ENCODE measurements around the gene ANKRD39. TPM values are rescaled to one million over a fixed set of nuclear protein-coding genes. Genes with fewer than 3 reads are reported as not detected.
A peak's percentile ranks its signal among the peaks of the same experiment; 100 is the strongest.

The ANKRD39 gene
- total and polyA plus RNA-seq, 2 of the 4 experiments (the other 2 are of a cell fraction): 12.5 to 17.0 TPM

DNA sequence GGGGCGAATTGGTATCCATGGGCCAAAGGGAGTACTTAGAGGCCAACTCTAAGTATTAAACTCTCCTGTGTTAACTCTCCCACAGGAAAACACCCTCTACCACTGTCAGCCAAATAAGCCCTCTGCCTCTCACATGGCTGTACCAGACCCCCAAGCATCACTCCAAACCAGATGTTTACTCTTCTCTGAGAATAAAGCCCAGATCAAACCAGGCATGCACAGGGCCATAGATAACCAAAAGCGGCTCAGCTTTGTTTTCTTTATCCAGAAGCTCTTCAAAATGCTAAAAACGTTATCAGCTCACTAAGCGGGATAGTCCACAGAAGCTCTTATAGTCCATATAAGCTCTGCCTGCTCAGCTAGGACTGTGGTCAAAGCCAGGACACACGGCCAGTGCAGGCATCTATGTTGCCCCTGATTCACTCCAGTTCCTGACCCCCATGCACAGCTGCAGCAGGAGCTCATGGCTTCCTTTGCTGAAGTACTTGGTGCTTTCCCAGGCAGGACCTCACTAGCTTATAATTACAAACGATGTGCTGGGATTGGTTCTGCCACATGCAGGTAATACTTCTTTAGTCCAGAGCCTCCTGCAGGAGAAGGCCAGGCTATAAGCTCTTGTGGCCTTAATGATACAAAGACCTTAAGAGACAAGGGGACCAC is 33.0 kb upstream of the ANKRD39 start:
- H3K4me2 ChIP-seq (ENCODE audit: low read depth, low read length): no peak overlapping the region; the same call in 1 of the 2 replicates
- DNase-seq: peak; percentile 43
- peak overlapping the region; percentile 37 to 55; a peak in 2 of 4 replicates for H4K8ac ChIP-seq (ENCODE audit: low read depth in 2 of 2, low read length in 2 of 2)
- H3K27ac ChIP-seq (ENCODE audit: insufficient read depth, low read length): no peak overlapping the region
- no peak overlapping the region for H3K18ac ChIP-seq (ENCODE audit: low read depth, low read length)
- no peak overlapping the region; the same call in 1 of the 2 replicates for H4K5ac ChIP-seq (ENCODE audit: low read depth, low read length)
- H3K4me1 ChIP-seq (ENCODE audit: control insufficient read depth, insufficient read depth, low read length): peaks cover 14% of the 10 kb centered on the region
- H3K9me3 ChIP-seq (ENCODE audit: control insufficient read depth, insufficient read depth, low read length): no peaks in the 10 kb centered on the region
- no peaks in the 10 kb centered on the region for H3K36me3 ChIP-seq (ENCODE audit: control insufficient read depth, insufficient read depth, low read length)
- H2AK9ac ChIP-seq (replicated peaks; ENCODE audit: low read depth, low read length, poor library complexity): peak overlapping the region; percentile 11
- ChIA-PET CTCF (no interaction called here), POLR2A (ENCODE audit: unreplicated experiment) (no interaction called here)
- peak overlapping the region; percentile 71 for H2AK5ac ChIP-seq (ENCODE audit: low read depth, low read length)
- H2BK15ac ChIP-seq (ENCODE audit: low read depth, low read length): 0 out of 3 replicates have a peak overlapping the region, but pooled peaks have one; percentile 26
- no peaks in the 10 kb centered on the region; the same call in 1 of the 2 replicates for H3K27me3 ChIP-seq (ENCODE audit: control insufficient read depth, insufficient read depth, low read length)
- H3K23ac ChIP-seq (ENCODE audit: low read depth, low read length): no peak overlapping the region
- H3K56ac ChIP-seq (ENCODE audit: extremely low read depth, insufficient read depth, low read length): no peak overlapping the region
- H3K9ac ChIP-seq (ENCODE audit: low read depth, low read length): no peak overlapping the region
- peak overlapping the region; percentile 96 for H3K14ac ChIP-seq (replicated peaks; ENCODE audit: low read depth, low read length)
- no peaks in the 10 kb centered on the region for H3K79me1 ChIP-seq (ENCODE audit: low read depth in 1 of 2, low read length in 2 of 2)
- BruUV-seq (replicated peaks): no TSS peak
- dilution Hi-C loops (cut with HindIII; ENCODE audit: low sequenced_read_pairs, unreplicated experiment): no loop called here
- H4K20me1 ChIP-seq (ENCODE audit: insufficient read depth, low read length): no peaks in the 10 kb centered on the region
- no peak for ATAC-seq (ENCODE audit: low read depth)
- H2BK5ac ChIP-seq (ENCODE audit: low read depth, low read length, poor library complexity, severe bottlenecking): no peak overlapping the region
- peak overlapping the region; percentile 74; the same call in 1 of the 2 replicates for H4K91ac ChIP-seq (ENCODE audit: insufficient read depth, low read depth, low read length)
- in situ Hi-C loops (cut with MboI; ENCODE audit: low sequenced_read_pairs): no loop called here
- H3K9me1 ChIP-seq (ENCODE audit: insufficient read depth, low read length): peaks cover 13% of the 10 kb centered on the region
- 44% methylated on average over 4 of the region's 6 CpGs; no CpG with 5 or more reads in 1 of the 2 experiments for WGBS, 2 experiments (ENCODE audit: extremely low coverage in 2 of 2, insufficient read length in 1 of 2)
- H2BK20ac ChIP-seq (ENCODE audit: low read depth, low read length): peak overlapping the region; percentile 50; the same call in 1 of the 2 replicates
- intact Hi-C loops (cut with micrococcal nuclease): no loop called here
- peak overlapping the region; percentile 87 for H2BK120ac ChIP-seq (ENCODE audit: low read depth, low read length)
- peak overlapping the region; percentile 80 for H2AFZ ChIP-seq (replicated peaks; ENCODE audit: low read length, poor library complexity)
- peak overlapping the region; percentile 89 for H3K4ac ChIP-seq (ENCODE audit: low read depth, low read length)
- no peak overlapping the region for H3K4me3 ChIP-seq (ENCODE audit: insufficient read depth, low read depth, low read length)
- no peak for TF ChIP-seq NFE2L2 (IDR thresholded peaks at IDR 0.05; ENCODE audit: low read depth, low read length)
- no peak for TF ChIP-seq POLR2A (IDR thresholded peaks at IDR 0.05; ENCODE audit: low read depth, low read length)
- no peak for TF ChIP-seq RCOR1 (IDR thresholded peaks at IDR 0.05; ENCODE audit: insufficient replicate concordance, low read length)
- TF ChIP-seq CEBPB (IDR thresholded peaks at IDR 0.05; ENCODE audit: low read depth, low read length): no peak
- no peak for TF ChIP-seq MAFK (IDR thresholded peaks at IDR 0.05; ENCODE audit: low read depth, low read length)
- TF ChIP-seq BHLHE40 (IDR thresholded peaks at IDR 0.05; ENCODE audit: low read depth, low read length): no peak
- no peak for TF ChIP-seq ELK1 (IDR thresholded peaks at IDR 0.05; ENCODE audit: borderline replicate concordance, low read depth, low read length)
- no peak for TF ChIP-seq RAD21 (IDR thresholded peaks at IDR 0.05; ENCODE audit: low read length)
- TF ChIP-seq USF2 (IDR thresholded peaks at IDR 0.05; ENCODE audit: low read depth, low read length): no peak
- no peak for TF ChIP-seq RFX5 (IDR thresholded peaks at IDR 0.05; ENCODE audit: low read depth, low read length)
- no peak for TF ChIP-seq CHD1 (IDR thresholded peaks at IDR 0.05; ENCODE audit: low read depth, low read length)
- no peak for TF ChIP-seq MAZ (IDR thresholded peaks at IDR 0.05; ENCODE audit: borderline replicate concordance, low read depth, low read length)
- TF ChIP-seq FOS (IDR thresholded peaks at IDR 0.05; ENCODE audit: low read depth, low read length): no peak
- no peak for TF ChIP-seq CTCF (conservative IDR thresholded peaks at IDR 0.05; ENCODE audit: low read depth, low read length)
- no peak for TF ChIP-seq MXI1 (IDR thresholded peaks at IDR 0.05; ENCODE audit: borderline replicate concordance, low read depth, low read length)

Data from IMR-90 (cell line).